HG03039 (cell line): ENCODE measurements around the gene VILL.
"Not testable (repeated sequence)": the region's sequence is repeated elsewhere in the genome, so short reads cannot be mapped to it uniquely, and the experiment has no call there.

Experiments used
- ATAC-seq: cut with Tn5 transposase; IDR thresholded peaks from one replicate; pipeline ENCODE4 v1.9.1; 2021; ENCODE audit warnings: mild to moderate bottlenecking, moderate library complexity; ENCODE audit not compliant: unreplicated experiment

The VILL gene

DNA sequence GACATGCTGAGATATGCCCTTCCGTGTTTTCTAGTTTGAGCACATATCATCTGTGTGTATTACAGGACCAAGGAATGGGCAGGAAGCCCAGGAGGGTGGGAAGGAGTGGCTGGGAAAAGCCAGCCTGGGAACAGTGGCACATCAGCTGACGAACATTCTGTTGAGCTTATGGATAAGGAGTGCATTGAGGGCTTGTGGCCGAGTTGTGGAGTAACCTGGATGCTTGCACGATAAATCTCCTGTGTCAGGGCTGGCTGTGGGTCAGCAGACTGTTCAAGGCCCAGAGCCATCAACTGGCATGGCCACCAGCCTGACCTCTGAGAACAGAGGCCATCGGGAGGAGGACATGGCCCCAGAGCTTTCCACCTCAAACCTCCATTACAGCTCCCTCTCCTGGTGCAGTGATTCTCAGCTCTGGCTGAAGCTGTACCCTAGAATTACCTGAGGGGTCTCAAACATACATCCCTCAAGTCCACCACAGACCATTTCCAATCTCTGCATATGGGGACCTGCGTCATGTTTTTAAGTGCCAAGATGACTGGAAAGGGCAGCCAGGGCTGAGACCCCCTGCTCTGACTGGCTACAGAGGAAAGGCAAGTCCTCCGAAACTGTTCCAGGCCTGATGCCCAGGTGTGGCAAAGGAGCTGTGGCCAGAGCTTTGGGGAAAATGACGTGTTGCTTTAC lies 4.8 kb upstream of the VILL start:
- no peak for ATAC-seq

DNA sequence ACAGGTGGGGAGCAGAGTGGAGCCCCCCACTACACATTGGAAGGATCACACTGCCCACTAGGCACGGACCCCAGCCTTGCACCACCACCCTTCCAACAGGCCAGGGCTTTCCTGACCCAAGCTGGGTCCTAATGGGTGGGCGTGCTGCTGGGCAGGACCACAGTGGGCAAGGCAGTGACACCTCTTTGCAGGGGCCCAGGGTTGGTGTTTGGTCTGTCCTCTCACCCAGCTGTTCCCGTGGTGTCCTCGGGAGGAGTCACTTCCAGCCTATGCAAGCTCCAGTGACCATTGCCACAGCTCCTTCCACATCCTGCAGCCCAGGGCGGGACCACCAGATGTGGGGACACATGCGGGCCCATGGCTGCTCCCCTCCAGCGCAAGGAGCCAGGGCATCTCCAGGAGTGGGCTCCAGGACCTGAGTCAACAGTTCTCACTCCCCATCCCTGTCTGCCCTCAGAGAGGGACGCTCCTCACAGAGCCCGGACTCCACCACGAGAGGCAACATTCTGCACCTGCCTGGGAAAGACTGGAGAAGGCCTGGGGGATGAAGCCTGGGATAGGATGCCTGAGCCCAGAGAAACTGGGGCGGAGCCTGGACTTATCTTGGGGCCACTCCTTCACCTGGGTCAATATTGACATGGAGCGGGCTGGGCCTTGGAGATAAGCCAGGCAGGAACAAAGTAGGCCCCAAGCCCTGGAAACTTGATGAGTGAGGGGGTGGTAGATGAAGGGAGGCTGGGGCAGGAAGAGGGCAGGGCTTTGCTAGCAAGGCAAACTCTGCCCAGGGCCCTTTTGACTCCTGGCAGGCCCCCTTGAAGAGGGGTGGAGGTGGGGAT lies 3.9 kb upstream of the VILL start:
- no peak for ATAC-seq

DNA sequence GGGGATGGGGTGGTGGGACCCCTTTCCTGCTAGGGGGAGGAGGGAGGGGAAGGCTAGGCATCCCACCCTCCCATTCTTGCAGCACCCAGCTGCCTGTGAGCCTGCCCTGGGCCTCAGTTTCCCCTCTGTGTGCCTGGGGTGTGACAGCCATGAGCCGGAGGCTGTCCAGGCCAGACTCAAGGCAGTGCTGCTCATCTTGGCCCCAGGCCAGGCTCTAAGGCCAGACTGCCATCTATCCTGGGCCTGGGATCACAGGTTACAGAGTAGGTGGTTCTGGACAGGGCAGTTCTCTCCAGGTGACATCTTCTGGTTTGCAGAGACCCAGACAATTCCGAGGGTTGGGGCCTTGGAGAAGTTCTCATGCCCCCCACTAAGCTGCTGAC lies 3.3 kb upstream of the VILL start:
- ATAC-seq, result no peak

DNA sequence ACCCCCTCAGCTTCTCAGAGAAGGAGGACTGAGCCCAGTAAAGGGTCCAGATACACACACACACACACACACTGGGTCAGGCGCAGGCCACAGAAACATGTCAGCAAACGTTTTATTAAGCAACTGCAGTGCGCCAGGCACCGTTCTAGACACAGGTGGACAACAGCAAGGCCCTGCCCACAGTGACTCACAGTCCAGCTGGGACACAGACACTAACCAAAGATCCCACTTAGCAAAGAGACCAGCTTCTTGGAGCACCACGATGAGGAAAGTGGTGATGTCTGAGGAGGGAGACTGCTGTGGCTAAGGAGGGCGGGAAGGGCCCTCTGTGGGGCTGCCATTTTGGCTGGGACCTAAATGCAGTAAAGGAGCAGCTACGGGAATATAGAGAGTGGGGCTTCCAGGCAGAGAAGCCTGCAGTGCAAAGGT lies 2.8 kb upstream of the VILL start:
- no peak for ATAC-seq

DNA sequence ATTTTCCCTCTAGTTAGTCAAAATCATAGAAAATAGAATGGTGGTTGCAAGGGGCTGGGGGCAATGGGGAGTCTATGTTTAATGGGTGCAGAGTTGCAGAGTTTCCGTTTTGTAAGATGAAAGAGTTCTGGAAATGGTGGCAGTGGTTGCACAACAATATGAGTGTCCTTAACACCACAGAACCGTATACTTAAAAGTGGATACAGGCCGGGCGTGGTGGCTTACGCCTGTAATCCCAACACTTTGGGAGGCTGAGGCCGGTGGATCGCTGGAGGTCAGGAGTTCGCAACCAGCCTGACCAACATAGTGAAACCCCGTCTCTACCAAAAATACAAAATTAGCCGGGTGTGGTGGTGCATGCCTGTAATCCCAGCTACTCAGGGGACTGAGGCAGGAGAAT lies 2.2 kb upstream of the VILL start:
- ATAC-seq, result not testable (repeated sequence)

DNA sequence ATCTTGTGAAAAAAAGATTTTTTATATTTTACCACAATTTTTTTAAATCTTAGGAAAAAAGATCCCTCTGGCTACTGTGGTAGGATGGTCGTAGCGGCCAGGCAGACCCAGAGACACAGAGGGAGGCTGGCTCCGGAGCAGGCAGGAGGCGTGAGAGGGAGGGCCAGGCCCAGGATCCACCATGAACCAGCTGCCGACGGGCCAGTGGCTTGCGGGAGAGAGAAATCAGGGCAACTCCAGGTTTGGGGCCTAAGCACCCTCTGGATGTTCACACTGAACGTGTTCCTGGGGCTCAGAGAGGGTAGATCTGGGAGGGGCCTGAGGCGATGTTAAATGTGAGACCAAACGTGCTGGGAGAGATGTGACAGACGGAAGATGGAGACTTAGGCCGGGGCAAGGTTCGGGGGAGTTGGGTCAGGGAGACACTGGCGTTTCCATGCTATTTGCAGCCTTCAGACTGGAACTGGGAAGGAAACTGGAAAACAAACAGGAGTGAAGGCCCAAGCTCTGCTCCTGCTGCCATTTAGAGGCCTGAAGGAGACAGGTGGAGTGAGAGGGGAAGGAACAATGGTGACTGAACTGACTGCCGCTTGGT lies 1.6 kb upstream of the VILL start:
- ATAC-seq, result no peak

DNA sequence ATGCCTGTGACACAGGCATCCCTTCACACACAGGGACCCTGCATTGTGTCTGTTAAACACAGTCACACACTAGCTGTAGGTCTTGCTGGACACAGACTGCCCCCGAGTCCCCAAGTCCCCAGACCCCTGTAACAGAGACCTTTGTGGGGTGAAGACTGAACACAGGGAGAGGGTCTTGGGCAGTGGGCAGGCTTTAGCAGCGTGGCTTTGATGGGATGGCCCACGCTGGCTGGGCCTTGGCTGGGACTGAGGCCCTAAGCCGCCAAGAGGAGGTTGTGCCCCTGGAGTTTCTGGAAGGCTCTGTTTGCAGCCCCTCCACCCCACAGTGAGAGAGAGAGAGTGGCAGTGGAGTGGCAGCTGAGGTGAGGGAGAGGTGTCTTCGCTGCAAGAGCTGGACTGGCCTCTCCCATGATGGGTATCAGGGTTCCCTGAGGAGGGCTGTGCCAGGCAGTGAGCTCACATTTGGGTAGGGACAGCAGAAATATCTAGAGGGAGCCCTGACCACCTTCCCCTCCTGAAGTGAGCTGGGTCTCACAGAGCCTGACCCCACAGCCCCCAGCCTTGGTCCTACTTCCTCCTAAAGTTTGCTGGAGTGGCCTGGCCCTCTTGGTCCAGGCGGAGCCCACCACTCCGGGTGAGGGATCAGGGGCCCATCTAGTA lies 635 bp upstream of the VILL start:
- ATAC-seq, result no peak

DNA sequence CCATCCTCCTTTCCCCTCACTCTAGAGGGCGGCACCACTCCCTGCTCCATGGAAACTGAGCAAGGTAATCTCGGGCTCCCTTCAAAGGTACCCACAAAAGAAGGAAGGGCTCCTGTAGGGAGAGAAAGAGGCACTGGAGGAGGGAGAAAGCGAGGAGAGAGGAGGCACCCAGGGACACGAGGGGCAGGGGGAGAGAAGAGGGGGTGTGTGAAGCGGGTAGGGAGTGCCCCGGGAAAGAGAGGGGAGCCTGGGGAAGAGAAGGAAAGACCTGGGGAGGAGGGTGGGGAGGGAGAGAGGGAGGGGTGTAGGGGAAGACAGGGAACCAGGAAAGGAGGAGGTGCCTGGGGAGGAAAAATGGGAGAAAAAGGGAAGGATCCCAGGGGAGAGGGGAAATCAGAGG lies 523 bp downstream of the VILL start:
- no peak for ATAC-seq

DNA sequence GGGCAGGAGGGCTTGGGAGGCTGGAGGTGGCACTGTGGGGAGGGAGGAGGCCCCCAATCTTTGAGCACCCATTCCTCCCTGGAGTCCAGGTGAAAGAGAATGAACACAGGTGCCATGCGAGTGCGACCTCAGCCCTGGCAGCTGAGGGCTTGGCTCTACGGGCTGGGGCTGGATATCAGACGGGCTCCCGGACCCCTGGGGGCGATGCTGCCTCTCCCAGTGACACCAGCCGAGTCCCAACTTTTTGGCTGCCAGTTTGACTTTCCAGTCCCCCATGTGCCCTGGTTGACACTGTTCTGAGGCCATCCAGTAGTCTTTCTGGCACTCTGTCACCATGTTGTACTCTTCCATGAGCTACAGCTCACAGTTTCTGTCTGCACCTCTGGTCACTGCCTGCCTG lies 1.2 kb downstream of the VILL start:
- no peak for ATAC-seq

DNA sequence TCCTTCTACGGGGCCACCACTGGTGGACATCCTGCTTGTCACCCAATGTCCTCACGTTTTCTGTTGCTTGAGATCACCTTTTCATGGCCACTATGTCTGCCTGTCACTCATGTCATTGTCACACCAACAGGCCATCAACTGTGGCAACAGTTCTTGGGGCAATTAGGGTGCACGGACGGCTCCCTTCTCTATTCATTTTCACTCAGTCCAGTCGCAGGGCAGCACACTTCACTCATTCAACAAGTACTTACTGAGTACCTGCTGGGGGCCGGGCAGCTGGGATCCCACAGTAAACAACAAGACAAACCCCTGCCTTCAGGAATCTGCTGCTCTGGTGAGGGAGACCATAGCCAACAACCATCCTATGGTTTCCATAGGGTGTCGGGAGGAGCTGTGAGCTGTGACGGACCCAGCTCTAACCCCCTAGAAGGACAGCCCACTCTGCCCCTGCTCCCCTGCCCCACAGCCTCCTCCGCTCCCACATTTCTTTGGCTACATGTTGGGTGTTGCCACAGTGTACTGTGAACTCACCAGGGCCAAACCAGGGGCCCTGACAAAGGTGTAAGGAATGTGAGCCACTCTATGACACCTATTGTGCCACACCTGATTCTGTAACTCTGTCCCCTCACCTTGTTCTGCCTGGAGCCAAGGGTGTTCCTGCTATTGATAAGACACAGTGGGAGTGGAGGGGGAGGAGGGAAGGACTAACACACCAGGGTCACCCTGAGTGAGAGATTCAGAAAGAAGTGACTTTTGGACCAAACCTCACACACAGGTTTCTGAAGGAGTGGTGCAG lies 1.9 kb downstream of the VILL start:
- ATAC-seq, result no peak

DNA sequence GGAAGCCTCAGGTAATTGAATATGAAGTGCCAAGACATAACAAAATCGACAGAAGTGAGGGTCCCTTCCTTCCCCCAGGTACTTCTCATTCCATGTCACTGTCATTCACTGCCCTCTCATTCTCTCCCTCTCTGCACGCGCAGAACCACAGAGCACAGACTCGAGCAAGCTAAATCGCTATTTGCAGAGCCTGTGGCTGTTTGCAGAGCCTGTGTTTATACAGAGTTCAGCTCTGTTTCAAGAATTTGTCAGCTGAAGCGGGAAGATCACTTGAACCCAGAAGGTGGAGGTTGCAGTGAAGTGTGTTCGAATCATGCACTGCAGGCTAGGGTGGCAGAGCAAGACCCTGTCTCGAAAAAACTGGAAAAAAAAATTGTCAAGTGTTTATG lies 2.5 kb downstream of the VILL start:
- no peak for ATAC-seq

DNA sequence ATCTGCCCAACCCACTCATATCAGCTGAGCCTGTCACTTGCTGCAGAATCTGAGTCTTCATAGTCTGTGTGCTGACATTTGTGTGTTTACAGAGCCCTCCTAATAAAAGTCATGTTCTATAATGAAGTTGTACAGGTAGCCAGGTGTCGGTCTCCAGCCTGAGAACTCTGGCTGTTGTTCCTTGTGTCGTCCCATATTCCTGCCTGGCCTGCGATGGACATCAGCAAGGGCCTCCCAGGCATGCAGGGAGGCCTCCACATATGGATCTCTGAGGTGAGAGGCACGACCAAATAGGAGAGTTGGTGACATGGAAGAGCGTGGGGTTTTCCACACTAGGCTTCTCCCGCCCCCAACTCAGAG lies 2.9 kb downstream of the VILL start:
- ATAC-seq, result no peak

DNA sequence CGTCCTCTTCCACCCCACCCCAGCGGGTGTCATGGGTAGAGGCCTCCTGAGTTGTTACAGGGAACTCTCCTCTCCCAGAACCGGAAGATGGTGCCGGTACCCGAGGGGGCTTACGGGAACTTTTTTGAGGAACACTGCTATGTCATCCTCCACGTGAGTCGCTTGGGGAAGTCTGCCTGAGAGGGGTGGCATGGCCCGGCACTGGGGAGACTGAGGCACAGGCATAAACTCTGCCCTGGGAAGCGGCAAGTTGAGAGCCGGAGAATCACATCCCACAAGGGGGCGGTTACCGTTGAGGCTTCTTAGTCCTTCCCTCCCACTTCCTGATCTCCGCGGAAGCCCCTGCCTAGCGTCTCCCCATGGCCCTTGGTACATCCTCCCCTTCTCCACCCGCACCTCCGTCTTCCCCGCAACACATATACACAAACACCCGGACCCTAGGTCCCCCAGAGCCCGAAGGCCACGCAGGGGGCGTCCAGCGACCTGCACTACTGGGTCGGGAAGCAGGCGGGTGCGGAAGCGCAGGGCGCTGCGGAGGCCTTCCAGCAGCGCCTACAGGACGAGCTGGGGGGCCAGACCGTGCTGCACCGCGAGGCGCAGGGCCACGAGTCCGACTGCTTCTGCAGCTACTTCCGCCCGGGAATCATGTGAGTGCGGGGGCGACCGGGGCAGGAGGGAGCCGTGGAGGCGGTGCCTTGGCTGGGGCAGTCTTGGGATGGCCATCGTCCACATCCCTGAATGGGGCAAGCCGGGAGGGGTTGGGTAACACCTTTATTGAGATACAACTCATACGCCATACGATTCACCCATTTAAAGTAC lies 3.4 kb downstream of the VILL start:
- ATAC-seq, result peak; percentile 44

DNA sequence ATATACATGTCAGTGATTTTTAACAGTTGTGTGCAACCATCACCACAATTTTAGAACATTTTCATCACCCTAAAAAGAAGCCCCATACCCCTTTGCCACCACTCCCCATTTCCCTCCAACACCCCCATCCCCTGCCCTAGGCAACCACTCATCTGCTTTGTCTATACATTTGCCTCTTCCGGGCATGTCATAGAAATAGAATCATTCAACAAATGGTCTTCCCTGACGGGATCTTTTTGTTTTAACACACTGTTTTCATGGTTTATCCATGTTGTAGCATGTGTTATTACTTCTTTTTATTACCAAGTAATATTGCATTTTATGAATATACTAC lies 4.0 kb downstream of the VILL start:
- ATAC-seq, result no peak

DNA sequence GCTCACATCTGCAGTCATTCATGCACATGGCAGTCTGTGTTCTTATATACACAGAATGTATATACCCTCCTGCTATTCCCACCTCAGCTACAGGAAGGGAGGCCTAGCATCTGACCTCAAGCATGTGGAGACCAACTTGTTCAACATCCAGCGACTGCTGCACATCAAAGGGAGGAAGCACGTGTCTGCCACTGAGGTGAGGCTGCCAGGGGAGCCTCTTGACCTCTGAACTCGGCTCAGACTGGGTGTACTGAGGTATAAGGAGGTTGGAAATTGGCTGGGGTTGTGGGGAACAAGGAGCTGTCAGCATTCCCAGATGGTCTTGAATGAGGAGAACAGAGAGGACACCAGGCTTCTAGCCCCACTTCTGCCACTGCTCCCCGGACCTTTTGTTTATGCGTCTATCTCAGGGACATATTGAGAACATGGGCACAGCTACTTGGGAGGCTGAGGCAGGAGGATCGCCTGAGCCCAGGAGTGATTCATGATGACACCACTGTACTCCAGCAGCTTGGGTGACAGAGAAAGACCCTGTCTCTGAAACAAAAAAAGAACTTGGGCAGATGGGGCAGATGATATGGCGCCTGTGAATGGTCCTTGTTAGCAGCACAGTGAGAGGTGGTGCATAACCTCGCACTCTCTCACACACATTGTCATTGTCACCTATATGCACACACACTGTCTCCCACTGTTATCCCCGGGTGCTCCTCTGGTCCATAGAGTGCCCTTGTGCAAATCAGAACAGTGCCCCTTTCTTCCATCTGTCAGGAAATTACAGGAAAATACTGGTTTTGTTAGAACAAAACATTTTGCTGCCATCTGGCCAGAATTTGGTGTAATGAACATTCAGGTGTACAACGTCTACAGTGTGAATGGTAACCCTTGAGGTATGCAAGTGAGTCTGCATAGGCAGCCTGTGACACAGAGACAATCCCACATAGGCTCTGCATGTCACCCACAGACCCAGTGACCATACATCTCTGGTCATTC lies 5.4 kb downstream of the VILL start:
- no peak for ATAC-seq

DNA sequence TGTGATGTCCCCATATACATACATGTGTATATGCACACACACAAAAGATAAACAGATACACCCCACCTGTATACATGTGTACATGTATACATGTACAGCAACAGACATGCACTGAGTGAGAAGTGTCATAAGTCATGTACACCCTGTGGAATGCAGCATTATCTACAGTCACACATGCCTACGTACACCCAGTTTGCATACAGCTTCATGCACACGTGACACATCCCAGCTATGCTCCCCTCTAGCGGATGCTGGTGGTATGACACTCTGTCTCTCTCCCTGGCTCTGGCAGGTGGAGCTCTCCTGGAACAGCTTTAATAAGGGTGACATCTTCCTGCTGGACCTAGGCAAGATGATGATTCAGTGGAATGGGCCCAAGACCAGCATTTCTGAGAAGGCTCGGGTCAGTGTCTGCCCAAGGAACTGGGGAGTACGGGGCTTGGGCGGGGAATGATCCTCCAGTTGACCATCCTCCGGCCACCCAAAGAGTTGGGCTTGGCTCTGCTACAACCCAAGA lies 6.3 kb downstream of the VILL start:
- ATAC-seq, result peak; percentile 56

DNA sequence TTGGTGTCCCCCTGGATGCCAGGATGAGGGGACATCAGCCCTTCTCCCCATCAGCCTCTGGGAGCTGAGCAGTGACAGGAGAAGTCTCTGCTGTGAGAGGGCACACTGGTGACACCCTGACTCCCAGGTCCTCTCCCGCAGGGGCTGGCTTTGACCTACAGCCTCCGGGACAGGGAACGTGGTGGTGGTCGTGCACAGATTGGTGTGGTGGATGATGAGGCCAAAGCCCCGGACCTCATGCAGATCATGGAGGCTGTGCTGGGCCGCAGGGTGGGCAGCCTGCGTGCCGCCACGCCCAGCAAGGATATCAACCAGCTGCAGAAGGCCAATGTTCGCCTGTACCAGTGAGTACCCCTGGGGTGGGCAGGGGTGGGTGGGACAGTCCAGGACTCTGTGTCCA lies 6.8 kb downstream of the VILL start:
- ATAC-seq, result no peak

DNA sequence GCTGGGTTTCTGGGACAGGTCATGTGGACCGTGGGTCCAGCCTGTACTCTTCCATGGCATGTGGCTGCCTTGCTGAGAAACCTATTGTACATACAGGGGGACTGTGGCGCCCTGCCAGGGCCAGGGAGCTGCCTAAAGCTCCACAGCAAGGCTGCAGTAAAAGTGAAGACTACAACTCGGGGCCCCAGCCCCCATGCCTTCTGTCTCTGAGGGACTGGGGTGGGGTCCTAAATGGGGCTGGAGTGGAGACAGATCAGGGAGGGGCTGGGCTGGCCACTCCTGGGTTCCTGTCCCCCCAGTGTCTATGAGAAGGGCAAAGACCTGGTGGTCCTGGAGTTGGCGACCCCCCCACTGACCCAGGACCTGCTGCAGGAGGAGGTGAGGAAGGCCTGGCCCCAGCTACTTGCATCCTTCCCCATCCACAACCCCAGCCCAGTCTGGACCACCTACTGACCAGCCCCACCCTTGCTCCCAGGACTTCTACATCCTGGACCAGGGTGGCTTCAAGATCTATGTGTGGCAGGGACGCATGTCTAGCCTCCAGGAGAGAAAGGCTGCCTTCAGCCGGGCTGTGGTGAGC lies 7.3 kb downstream of the VILL start:
- ATAC-seq, result no peak
